Gastroesophageal sphincter (tissue), 3 donors: Measurements from ENCODE around the gene SUPT4H1.

Experiments used
- EP300 ChIP-seq: sonication (generic); formaldehyde crosslinking; IDR thresholded peaks from one replicate; pipeline ENCODE4 v1.6.1; 2017; ENCODE audit warnings: antibody characterized with exemption, mild to moderate bottlenecking
- POLR2A ChIP-seq, 2 donors: fragments of 450-650 bp; IDR thresholded peaks; one replicate each; pipeline ENCODE4 v1.6.1; 2017; ENCODE audit warnings: antibody characterized with exemption in 2 of 2, mild to moderate bottlenecking in 2 of 2, moderate library complexity in 1 of 2
- POLR2AphosphoS5 ChIP-seq: sonication (generic); formaldehyde crosslinking; IDR thresholded peaks from one replicate; pipeline ENCODE4 v1.6.1; 2017; ENCODE audit warnings: antibody characterized with exemption
- TF ChIP-seq, protein P1 (sequence below), 4 experiments: fragments of 200-600 bp in 2 of 4; fragments of 450-650 bp in 2 of 4; sonication (generic) in 1 of 4; IDR thresholded peaks; one replicate each; pipeline ENCODE4 v1.5.1; 2017 to 2019; ENCODE audit warnings: antibody characterized with exemption in 4 of 4, mild to moderate bottlenecking in 2 of 4, moderate library complexity in 2 of 4

DNA sequence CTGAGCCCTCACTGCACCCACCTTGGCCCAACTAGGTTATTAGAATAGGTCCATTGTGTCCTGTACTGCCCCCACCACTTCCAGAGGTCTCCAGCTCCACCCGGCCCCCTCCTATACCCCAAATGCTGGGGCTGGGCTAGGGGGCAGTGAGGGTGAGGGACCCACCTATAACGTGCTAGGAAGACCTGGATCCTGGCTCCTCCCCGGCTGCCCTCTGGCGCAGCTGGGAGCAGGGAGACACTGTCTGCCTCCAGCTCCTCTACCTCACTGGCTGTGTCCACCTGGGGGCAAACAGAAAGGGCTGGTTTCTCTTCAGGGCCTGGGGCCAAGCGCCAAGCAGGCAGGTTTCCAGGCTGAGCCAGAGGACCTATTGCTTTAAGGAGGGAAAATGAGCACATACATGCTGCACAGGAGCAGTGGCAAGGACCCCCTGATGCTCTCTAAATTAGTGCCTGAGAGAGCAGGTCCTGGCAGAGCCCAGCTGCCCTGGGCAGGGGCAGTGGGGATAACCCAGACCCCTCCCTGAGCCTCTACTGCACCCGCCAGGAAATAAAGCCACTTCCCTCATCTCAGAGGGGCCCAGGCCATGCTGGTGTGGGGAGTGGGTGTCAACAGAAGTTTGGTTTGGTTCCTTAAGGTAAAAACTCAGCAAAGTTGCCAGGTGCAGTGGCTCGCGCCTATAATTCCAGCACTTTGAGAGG is 35.6 kb downstream of the SUPT4H1 start:
- TF ChIP-seq, protein P1, sequence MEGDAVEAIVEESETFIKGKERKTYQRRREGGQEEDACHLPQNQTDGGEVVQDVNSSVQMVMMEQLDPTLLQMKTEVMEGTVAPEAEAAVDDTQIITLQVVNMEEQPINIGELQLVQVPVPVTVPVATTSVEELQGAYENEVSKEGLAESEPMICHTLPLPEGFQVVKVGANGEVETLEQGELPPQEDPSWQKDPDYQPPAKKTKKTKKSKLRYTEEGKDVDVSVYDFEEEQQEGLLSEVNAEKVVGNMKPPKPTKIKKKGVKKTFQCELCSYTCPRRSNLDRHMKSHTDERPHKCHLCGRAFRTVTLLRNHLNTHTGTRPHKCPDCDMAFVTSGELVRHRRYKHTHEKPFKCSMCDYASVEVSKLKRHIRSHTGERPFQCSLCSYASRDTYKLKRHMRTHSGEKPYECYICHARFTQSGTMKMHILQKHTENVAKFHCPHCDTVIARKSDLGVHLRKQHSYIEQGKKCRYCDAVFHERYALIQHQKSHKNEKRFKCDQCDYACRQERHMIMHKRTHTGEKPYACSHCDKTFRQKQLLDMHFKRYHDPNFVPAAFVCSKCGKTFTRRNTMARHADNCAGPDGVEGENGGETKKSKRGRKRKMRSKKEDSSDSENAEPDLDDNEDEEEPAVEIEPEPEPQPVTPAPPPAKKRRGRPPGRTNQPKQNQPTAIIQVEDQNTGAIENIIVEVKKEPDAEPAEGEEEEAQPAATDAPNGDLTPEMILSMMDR (IDR thresholded peaks at IDR 0.05) = no peak
- TF ChIP-seq POLR2A (IDR thresholded peaks at IDR 0.05) = no peak
- TF ChIP-seq EP300 = no peak
- no peak for TF ChIP-seq POLR2AphosphoS5
